ENCODE measurements around the gene SMARCAL1. TPM values are rescaled to one million over a fixed set of nuclear protein-coding genes. Genes with fewer than 3 reads are reported as not detected.

Gene SMARCAL1
- total and polyA plus RNA-seq, 8 donors: 5.5 to 12.8 (median 7.4) TPM

DNA sequence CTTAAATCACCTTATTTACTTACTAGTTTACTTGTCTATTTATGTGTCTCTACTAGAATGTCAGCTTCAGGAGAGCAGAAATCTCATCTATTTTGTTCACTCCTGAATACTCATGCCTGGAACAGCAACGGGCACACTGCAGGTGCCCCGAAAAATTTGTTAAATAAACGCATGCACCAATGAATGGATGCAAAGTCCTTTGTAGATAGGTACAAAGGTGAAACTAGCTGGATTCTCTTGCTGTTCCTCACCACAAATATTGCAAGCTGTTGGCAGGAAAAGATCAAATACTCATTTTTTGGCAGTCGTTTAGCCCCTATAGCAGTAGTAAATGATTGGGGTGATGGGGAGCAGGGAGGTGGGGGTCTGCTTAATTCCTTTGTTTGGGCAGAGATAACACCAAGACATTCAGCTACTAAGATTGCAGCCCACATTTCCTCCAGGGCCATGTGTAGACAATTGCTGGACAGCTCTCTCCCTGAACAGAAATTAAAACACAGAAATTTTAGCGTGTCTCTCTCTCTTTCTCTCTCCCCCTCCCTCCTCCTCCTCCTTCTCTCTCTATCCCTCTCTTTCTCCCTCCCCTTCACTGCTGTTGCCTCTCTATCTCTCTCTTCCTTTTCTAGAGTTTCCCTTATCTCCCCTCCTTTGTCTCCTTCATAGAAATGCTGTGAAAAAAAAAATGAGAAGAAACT lies 45.4 kb upstream of the SMARCAL1 start:
- Histone ChIP-seq H3K4me3 (no peak overlapping the region), H3K27ac (no peak overlapping the region), H3K4me1 (peaks cover 0 to 4% (median 0%) of the 10 kb centered on the region in 3 donors), H3K27me3 (peaks cover 0 to 18% (median 0%) of the 10 kb centered on the region in 4 donors), H3K36me3 (no peaks in the 10 kb centered on the region), H3K9me3 (no peaks in the 10 kb centered on the region)
- intact Hi-C loops (cut with DNase I): no loop called here
- ATAC-seq (no peak), FAIRE-seq (no peak), DNase-seq (no peak)
- TF ChIP-seq, protein P1, sequence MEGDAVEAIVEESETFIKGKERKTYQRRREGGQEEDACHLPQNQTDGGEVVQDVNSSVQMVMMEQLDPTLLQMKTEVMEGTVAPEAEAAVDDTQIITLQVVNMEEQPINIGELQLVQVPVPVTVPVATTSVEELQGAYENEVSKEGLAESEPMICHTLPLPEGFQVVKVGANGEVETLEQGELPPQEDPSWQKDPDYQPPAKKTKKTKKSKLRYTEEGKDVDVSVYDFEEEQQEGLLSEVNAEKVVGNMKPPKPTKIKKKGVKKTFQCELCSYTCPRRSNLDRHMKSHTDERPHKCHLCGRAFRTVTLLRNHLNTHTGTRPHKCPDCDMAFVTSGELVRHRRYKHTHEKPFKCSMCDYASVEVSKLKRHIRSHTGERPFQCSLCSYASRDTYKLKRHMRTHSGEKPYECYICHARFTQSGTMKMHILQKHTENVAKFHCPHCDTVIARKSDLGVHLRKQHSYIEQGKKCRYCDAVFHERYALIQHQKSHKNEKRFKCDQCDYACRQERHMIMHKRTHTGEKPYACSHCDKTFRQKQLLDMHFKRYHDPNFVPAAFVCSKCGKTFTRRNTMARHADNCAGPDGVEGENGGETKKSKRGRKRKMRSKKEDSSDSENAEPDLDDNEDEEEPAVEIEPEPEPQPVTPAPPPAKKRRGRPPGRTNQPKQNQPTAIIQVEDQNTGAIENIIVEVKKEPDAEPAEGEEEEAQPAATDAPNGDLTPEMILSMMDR (IDR thresholded peaks at IDR 0.05): no peak
- WGBS, 2 donors: 27 to 35% methylated on average over 5 of the region's 5 CpGs

DNA sequence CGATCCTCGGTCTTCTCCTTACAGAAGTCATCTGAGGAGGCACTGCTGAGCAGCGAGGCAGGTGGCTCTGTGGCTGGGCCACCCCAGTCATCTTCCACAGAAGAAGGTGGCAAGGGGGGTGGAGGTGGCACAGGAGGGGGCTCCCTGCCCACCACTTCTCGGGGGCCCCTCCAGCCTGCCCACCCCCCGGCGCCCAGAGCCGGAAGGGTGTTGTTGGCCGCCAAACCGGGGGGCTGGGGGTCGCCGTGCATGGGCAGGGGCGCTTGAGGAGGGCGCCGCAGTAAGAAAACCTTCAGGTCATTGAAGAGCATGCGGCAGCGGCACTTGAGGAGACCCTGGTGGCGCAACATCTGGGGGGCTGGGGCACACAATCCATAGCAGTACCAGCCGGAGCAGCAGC lies 42.5 kb upstream of the SMARCAL1 start:
- intact Hi-C loops (cut with DNase I): no loop called here
- no peak for FAIRE-seq
- DNase-seq: peak in 1 of 6 donors; percentile 56
- WGBS, 2 donors: 66 to 68% methylated on average over 18 of the region's 18 CpGs
- Histone ChIP-seq H3K27me3 (peaks cover 0 to 26% (median 3%) of the 10 kb centered on the region in 4 donors), H3K36me3 (no peaks in the 10 kb centered on the region), H3K4me3 (no peak overlapping the region), H3K9me3 (no peaks in the 10 kb centered on the region), H3K4me1 (peaks cover 0 to 4% (median 0%) of the 10 kb centered on the region in 3 donors), H3K27ac (no peak overlapping the region)
- ATAC-seq: no peak
- TF ChIP-seq, protein P1 (IDR thresholded peaks at IDR 0.05): no peak

DNA sequence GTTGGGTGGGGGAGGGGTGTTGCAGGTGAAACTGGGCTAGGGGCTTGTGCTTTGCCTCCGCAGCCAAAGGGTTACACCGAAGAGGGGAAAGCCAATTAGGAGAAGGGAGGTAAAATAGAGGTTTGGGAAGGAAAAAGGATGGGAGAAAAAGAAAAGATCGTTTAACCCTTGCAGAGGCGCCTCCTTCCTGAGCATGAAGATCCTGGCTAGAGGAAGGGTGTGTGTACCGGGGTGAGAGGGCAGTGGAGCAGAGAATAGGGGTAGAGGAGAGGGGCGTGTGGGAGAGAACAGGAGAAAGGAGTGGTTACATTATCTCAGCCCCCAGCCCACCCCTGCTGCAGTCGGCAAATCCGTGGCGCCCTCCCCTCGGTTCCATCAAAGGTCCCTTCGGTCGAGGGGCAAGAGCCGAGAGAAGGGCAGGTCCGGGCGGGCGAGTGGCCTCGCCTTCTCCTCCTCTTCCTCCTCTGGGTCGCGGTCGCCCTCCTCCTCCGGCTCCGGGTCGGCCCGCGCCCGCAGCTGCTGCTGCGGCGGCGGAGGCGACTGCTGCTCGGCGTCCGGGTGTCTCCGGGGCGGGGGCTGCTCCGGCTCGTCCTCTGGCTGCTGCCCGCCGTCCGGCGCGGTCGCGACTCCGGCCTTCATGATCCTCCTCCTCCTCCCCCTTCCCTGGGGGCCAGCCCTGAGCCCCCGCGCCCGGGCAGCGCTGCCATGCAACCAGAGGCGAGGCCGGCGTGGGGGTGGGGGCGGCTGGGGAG lies 41.1 kb upstream of the SMARCAL1 start:
- ATAC-seq (peak; percentile 23 to 51 (median 29)), FAIRE-seq (no peak), DNase-seq (peak in 3 of 6 donors; percentile 33 to 67 (median 62))
- intact Hi-C loops (cut with DNase I): no loop called here
- Histone ChIP-seq H3K27ac (no peak overlapping the region), H3K9me3 (no peaks in the 10 kb centered on the region), H3K4me1 (peaks cover 0 to 4% (median 0%) of the 10 kb centered on the region in 3 donors), H3K27me3 (peaks cover 0 to 26% (median 3%) of the 10 kb centered on the region in 4 donors), H3K4me3 (peak overlapping the region in 3 of 4 donors; percentile 2 to 41 (median 20)), H3K36me3 (no peaks in the 10 kb centered on the region)
- 1% methylated on average over 45 to 53 of the region's 53 CpGs for WGBS, 2 donors
- TF ChIP-seq, protein P1 (IDR thresholded peaks at IDR 0.05): no peak

DNA sequence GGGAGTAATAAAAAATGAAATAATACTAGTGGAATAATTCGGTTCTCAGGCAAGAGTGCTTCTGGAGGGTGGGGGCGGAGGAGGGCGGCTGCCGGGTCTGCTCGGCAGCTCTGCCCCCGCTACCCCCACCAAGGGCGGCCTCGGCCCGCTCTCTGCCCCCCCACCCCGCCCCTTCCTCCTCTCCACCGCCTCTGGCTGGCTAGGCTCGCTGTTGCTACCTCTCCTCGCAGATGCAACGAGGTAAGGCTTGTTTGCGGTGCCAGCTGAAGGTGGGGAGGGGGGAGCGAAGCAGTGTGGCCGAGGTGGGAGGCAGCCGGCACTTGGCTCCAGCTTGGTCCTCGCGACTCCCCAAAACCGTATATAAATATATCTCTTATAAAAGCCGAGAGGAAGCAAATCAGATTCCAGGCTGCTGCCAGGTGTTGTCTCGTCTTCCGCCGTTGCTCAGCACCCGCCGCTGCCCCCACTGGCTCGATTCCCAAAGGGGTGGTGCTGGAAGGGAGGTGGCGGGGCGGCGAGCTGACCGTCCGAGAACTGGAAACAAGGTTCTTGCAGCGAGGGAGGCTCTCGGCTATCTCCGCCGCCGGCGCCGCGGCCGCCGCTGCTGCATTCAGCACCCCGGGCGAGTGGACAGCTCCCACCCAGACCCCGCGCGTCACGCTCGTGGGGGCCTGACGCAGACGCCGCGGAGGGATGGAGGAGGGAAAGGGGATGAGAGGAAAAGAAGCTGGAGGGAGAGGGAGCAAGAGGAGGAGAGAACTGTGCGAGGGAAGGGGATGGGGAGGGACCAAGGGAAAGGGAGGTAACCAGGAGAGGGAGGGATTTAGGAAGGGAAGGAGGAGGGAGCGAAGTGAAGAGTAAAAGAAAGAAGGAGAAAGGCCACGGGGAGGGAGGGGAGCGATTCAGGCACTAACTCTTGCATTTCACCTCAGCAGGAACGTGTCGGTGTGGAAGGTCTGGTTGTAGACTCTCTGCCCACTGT lies 40.3 kb upstream of the SMARCAL1 start, which contains the start of gene MARCHF4:
Gene MARCHF4, minus strand, starts transcription at position 763 of the 982 bp plus-strand sequence. CDS start 2,223 bp downstream, outside the sequence.
- intact Hi-C loops (cut with DNase I): no loop called here
- no peaks in the 10 kb centered on the region for H3K9me3 ChIP-seq
- H3K4me1 ChIP-seq: peaks cover 0 to 4% (median 0%) of the 10 kb centered on the region in 3 donors
- TF ChIP-seq, protein P1 (IDR thresholded peaks at IDR 0.05): no peak
- peak; percentile 92 to 99 (median 93) for ATAC-seq
- DNase-seq: peak; percentile 53 to 93 (median 72)
- 1% methylated on average over 57 to 60 of the region's 60 CpGs for WGBS, 2 donors
- H3K27ac ChIP-seq: no peak within 1 kb of the TSS
- FAIRE-seq: no peak
- H3K27me3 ChIP-seq: peaks cover 0 to 26% (median 3%) of the 10 kb centered on the region in 4 donors
- H3K4me3 ChIP-seq: peak within 1 kb of the TSS in 3 of 4 donors; percentile 2 to 41 (median 20)
- no peaks in the 10 kb centered on the region for H3K36me3 ChIP-seq
